Progenitor cell of endocrine pancreas (in vitro differentiated cells): ENCODE results near the gene ZIC1. TPM values are rescaled to one million over a fixed set of nuclear protein-coding genes. Genes with fewer than 3 reads are reported as not detected.
A peak's percentile ranks its signal among the peaks of the same experiment; 100 is the strongest.

Experiments
- DNase-seq: peaks from one replicate; pipeline ENCODE4 v3.0.0; 2021; ENCODE audit warnings: low spot score; ENCODE audit not compliant: unreplicated experiment
- H3K27ac Mint-ChIP-seq: 2 replicates; pipeline ENCODE4 v1.8.0; 2021; ENCODE audit warnings: mild to moderate bottlenecking, moderate library complexity, mixed read lengths
- H3K27me3 Mint-ChIP-seq: 2 replicates; pipeline ENCODE4 v1.8.0; 2021; ENCODE audit warnings: mixed read lengths
- H3K36me3 Mint-ChIP-seq: 2 replicates; pipeline ENCODE4 v1.8.0; 2022; ENCODE audit warnings: mixed read lengths; ENCODE audit not compliant: insufficient read depth
- H3K4me1 Mint-ChIP-seq: 2 replicates; pipeline ENCODE4 v1.8.0; 2021; ENCODE audit warnings: low read depth, mixed read lengths
- H3K4me3 Mint-ChIP-seq: 2 replicates; pipeline ENCODE4 v1.8.0; 2021; ENCODE audit warnings: low read depth, mild to moderate bottlenecking, moderate library complexity, mixed read lengths
- H3K9me3 Mint-ChIP-seq: 2 replicates; pipeline ENCODE4 v1.8.0; 2021; ENCODE audit warnings: low read depth, mixed read lengths
- CTCF ChIP-seq: fragments of 200-600 bp; sonication (generic); IDR thresholded peaks from one replicate; pipeline ENCODE4 v1.5.0; 2021; ENCODE audit warnings: antibody characterized with exemption, mild to moderate bottlenecking; ENCODE audit not compliant: unreplicated experiment
- total RNA-seq: library from RNA; stranded (reverse); gene quantifications from 2 replicates; pipeline ENCODE4 v1.2.1, GENCODE V29; 2021

Gene ZIC1
- total RNA-seq, 1 donor from 2014 or later = 0.77 TPM

- peaks cover 8% of the 10 kb centered on the region for H3K4me1 Mint-ChIP-seq
- no peak for TF ChIP-seq CTCF
- no peak overlapping the region for H3K27ac Mint-ChIP-seq
Observed at GRCh38 chr3:147393943-147394883, 15.0 kb upstream of the ZIC1 start.

GRCh38 chr3:147394884-147395225 lies 14.3 kb upstream of the ZIC1 start:
- no peaks in the 10 kb centered on the region for H3K9me3 Mint-ChIP-seq
- H3K4me3 Mint-ChIP-seq = no peak overlapping the region
- H3K27ac Mint-ChIP-seq = no peak overlapping the region
- H3K27me3 Mint-ChIP-seq = peaks cover 96% of the 10 kb centered on the region
- no peaks in the 10 kb centered on the region for H3K36me3 Mint-ChIP-seq
- peaks cover 8% of the 10 kb centered on the region for H3K4me1 Mint-ChIP-seq
- no peak for DNase-seq
- no peak for TF ChIP-seq CTCF

More at GRCh38 chr3:147393943-147394883, 15.0 kb upstream of the ZIC1 start:
- Mint-ChIP-seq H3K4me3 (peak overlapping the region; percentile 5), H3K9me3 (no peaks in the 10 kb centered on the region), H3K36me3 (no peaks in the 10 kb centered on the region), H3K27me3 (peaks cover 96% of the 10 kb centered on the region)
- DNase-seq = no peak

- DNase-seq = no peak
- peaks cover 8% of the 10 kb centered on the region for H3K4me1 Mint-ChIP-seq
- no peak overlapping the region for H3K4me3 Mint-ChIP-seq
- no peaks in the 10 kb centered on the region for H3K9me3 Mint-ChIP-seq
- TF ChIP-seq CTCF = no peak
- H3K27ac Mint-ChIP-seq = no peak overlapping the region
- peaks cover 96% of the 10 kb centered on the region for H3K27me3 Mint-ChIP-seq
- H3K36me3 Mint-ChIP-seq = no peaks in the 10 kb centered on the region
Observed at GRCh38 chr3:147395899-147396711, 13.1 kb upstream of the ZIC1 start.

- DNase-seq = no peak
- no peak for TF ChIP-seq CTCF
- H3K27me3 Mint-ChIP-seq = peaks cover 96% of the 10 kb centered on the region
Observed at GRCh38 chr3:147396712-147397046, 12.5 kb upstream of the ZIC1 start.

GRCh38 chr3:147397155-147397874 lies 11.8 kb upstream of the ZIC1 start:
- H3K36me3 Mint-ChIP-seq = no peaks in the 10 kb centered on the region
- no peaks in the 10 kb centered on the region for H3K9me3 Mint-ChIP-seq
- TF ChIP-seq CTCF = no peak
- H3K4me1 Mint-ChIP-seq = peaks cover 7% of the 10 kb centered on the region
- H3K27ac Mint-ChIP-seq = no peak overlapping the region
- peaks cover 96% of the 10 kb centered on the region for H3K27me3 Mint-ChIP-seq
- DNase-seq = no peak
- H3K4me3 Mint-ChIP-seq = no peak overlapping the region

More at GRCh38 chr3:147396712-147397046, 12.5 kb upstream of the ZIC1 start:
- no peak overlapping the region for H3K27ac Mint-ChIP-seq
- no peak overlapping the region for H3K4me3 Mint-ChIP-seq
- H3K9me3 Mint-ChIP-seq = no peaks in the 10 kb centered on the region
- H3K36me3 Mint-ChIP-seq = no peaks in the 10 kb centered on the region
- H3K4me1 Mint-ChIP-seq = peaks cover 7% of the 10 kb centered on the region
